T-helper 22 cell (primary cell): Measurements from ENCODE around the gene PTPRF.

Source experiments
- DNase-seq: peaks from one replicate; pipeline ENCODE4 v3.0.0-alpha.2; 2020; ENCODE audit warnings: low read depth

PTPRF gene

DNA sequence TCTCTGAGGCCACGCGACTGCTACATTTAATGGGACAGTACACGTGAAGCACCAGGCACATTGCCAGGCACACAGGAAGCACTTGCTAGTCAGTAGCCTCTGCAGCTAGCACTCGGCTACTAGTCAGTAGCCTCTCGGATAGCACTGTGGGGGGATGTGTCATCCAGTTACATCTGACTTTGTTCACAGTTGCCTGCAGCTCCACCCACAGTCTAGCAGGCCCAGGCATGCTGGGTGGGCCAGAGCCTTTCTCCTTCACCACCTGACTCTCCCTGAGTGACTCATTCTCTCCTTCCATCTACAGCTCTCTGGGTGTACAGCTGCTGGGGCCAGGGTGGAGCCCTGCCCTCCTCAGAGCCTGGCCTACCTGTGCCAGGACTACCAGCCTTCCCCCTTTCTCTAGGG is 51.5 kb downstream of the PTPRF start:
- no peak for DNase-seq

DNA sequence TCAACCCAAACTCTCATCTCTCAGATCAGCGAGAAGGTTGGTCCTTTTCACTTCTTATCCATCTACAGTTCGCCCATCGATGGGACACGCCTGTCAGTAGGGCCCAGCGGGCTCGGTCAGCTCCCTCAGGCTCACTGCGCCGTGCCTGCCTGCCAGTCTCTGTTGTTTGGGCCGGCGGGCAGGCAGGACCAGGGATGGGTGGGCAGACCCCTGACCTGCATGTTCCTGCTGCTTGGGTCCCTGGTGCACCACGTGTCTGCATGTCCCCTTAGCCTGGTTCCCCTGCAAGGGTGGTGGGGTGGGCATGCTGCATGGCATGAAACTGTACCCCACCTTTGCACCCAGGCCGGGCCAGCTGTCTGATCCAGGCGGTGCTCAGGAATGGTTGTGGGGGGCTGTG is 52.4 kb downstream of the PTPRF start:
- no peak for DNase-seq

DNA sequence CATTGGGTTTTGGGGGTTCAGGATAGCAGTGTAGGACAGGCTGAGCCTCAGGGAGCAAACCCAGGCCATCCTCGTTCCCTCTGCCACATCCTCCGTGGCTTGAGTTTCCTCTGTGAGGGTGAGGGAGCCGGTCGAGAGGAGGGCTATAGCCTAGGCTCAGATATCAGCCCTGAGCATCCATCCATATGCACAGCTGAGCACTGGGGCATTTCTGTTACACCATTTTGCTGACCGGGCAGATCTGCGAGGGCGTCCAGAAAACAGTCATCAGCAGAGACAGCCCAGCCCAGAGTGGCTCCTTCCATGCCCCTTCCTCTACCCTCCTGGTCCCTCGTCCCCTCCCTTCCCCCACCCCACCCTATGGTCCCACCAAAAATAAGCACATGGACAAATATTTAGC is 53.5 kb downstream of the PTPRF start:
- no peak for DNase-seq

DNA sequence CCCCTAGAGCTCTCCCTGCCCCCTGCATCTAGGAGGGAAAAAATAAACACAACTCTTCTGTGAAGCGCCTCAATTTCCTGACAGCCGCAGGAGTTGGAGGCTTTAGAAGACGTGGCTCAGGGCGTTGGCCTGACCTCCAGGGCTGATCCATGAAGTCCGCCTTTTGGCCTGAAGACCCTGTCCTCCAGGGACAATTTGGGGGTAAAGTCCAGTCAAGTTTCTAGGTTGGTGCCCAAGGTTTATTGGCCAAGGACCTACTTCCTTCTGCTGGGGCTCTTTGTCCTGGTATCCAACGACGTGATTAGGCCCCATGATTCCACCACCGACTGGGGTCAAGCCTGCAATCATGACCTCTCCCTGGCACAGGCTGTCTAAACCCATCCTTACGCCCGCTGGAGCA is 54.9 kb downstream of the PTPRF start:
- DNase-seq: no peak

DNA sequence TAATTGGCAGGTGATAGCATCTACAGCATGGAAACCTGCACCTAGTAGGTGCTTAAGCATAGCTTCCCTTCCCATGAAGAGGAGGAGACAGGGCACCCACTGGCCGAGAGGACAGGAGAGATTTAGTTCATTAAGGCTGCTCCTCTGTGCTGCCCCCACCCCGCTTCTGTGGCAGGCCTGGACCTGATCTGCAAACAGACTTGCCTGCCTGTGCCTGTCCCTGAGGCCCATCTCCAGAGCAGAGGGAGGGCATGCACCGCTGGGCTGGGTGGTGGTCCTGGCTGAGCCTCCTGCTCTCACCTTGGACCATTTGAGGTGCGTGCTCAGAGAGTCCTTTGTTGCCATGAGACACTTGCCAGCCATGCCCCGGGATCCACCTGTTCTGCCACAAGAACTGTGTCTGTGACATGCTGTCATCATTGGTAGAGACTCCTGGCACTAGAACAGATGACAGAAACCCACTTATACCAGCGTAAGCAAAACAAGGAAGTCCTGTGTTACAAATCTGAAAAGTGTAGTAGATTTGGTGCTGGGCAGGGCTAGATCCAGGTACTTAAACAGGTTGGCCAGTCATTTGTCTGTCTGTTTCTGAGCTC is 55.6 kb downstream of the PTPRF start:
- DNase-seq: no peak

DNA sequence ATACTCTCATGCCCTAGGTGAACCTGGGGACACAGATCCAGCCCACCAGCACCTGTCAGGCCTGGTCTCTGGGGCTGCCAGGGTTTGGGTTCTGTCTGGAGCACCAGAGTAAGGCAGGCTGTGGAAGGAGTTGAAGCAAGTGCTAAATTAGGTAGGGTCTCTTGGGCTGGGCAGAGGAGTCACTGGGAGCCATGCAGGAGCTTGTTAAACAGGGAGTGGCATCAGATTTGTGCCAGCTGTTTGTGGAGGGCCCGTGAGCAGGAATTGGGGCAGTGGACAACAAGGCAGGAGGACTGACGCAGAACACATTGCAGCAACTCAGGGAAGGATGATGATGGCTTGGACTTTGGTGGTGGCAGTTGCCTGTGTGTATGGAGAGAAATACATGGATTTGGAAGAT is 56.3 kb downstream of the PTPRF start:
- no peak for DNase-seq

DNA sequence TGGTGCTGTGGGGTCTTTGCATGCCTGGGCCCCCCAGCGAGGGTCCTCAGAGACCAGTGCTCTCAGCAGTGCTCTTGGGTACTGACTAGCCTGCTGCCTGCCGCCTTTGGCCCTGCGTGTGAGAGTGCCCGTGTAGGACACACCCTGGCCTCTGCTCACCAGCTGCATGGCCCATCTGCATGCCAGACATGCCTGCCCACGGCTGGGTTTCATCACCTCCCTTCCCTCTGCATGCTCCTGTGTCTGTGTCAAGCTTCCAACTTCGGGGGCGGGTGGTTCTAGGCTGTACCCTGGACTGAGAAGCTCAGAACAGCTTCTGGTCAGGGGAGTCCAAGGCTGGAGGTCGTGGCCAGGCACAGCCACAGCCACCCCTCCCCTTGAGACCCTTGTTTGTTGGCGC is 56.9 kb downstream of the PTPRF start:
- DNase-seq: no peak

DNA sequence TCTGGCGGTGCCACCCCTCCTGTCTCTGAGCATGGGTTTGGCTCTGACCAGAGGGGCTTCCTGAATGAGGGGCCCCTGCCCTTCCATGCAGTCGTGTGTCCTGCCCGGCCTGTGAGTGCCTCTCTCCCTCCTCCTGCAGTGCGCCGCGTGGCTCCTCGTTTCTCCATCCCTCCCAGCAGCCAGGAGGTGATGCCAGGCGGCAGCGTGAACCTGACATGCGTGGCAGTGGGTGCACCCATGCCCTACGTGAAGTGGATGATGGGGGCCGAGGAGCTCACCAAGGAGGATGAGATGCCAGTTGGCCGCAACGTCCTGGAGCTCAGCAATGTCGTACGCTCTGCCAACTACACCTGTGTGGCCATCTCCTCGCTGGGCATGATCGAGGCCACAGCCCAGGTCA is 57.9 kb downstream of the PTPRF start:
- no peak for DNase-seq

DNA sequence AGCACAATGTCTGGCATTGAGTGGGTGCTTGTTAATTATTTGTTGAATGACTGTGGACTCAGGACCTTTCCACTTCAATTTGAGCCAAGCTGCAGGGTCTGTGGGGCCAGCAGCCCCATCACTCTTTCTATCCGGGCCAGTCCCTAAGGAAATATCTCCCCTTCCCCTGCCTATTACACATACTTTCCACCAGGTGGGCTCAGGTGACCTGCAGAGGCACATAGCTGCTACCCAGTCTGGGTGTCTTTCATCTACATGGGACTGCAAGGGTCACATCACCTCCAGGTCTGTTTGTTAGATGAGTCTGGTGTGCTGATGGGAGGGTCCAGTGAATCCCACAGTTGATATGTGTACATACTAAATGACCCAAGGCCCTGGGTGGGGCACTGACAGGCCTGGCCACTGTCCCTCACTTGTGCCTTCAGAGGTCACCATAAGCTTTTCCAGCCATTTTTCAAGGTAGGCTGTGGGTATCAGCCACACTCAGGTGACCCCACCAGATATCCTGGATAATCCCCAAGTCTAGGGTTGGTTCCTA is 59.8 kb downstream of the PTPRF start:
- no peak for DNase-seq

DNA sequence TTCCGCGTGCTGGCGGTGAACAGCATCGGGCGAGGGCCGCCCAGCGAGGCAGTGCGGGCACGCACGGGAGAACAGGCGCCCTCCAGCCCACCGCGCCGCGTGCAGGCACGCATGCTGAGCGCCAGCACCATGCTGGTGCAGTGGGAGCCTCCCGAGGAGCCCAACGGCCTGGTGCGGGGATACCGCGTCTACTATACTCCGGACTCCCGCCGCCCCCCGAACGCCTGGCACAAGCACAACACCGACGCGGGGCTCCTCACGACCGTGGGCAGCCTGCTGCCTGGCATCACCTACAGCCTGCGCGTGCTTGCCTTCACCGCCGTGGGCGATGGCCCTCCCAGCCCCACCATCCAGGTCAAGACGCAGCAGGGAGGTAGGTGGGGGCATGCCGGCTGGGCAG is 60.5 kb downstream of the PTPRF start:
- DNase-seq: no peak

DNA sequence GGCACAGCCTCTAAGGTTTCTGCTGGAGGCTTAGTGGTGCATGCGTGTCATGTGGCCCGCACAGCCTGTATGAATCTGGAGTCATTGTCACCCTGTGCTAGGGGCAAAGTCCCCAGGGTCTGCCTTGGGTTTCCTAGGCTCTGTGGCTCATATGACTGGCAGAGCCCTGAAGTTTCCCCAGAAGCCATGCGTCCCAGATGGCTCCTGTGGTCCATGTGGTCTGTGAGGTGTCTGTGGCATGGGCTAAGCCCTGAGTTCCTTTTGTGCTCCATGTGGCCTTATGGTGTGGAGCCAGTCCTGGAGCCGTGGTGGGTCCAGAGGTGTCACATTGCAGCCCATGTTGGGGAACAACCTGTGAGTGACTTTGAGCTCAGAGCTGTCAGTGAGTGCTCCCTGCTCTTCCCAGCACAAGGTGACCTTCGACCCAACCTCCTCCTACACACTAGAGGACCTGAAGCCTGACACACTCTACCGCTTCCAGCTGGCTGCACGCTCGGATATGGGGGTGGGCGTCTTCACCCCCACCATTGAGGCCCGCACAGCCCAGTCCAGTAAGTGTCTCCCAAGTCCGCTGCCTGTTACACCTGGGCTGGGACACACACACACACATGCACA is 61.5 kb downstream of the PTPRF start:
- no peak for DNase-seq

DNA sequence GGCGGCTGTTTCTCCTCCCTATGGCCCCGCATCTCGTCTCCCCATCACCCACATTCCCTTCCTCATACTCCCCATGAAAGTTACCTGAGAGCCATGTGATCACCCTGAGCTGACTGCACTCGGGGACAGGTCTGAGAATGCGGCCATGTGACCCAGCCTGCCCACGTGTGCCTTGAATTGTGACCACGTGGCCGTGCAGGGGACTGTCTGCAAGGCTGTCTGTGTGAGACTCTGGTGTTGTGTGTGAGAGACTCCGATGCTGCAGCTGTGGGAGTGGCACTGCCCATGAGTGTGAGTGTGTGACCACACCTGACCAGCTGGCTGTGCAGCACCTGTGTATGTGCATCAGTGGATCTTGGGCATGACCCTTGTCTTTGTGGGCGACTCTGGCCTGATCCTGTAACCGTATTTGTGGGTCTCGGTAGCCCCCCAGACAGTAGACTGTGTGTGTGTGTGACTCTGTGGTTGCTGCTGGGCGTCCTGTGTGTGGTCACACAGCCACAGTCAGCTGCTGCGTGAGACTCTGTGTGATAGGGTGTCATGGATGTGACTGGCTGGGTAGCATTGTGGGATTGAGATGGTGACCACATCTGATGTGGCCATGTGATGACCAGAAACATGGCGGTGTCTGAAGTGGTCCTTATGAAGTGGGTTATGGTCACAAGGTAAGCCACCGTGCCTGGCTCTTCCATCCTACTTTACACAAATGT is 62.4 kb downstream of the PTPRF start:
- no peak for DNase-seq

DNA sequence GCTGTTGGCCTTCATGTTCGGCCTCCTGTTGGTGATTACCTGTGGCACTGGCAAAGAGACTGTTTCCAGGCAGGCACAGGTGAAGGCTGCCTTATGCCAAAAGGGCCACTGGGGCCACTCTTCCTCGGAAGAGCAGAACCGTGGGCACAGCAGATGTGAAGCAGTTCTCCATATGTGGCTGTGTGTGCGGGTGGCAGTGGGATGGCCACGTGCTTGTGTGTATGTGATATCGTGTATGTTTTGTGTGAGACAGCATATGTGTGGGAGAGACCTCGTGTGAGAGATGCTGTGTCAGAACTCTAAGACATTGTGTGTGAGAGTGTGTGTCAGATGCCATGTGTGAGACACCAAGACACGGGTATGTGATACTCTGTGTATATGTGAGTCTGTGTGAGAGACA is 65.9 kb downstream of the PTPRF start:
- no peak for DNase-seq

DNA sequence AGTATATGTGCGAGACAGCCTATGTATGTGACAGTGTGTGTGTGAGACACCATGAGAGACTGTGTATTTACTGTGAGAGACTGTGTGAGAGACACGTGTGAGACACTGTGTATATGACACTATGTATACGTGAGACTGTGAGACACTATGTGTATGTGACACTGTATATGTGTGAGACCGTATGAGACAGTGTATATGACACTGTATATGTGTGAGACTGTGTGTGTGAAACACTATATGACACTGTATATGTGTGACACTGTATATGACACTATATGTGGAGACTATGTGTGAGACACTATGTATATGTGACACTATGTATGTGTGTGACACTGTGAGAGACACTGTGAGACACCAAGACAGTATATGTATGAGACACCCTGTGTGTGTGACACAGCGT is 66.3 kb downstream of the PTPRF start:
- DNase-seq: no peak

DNA sequence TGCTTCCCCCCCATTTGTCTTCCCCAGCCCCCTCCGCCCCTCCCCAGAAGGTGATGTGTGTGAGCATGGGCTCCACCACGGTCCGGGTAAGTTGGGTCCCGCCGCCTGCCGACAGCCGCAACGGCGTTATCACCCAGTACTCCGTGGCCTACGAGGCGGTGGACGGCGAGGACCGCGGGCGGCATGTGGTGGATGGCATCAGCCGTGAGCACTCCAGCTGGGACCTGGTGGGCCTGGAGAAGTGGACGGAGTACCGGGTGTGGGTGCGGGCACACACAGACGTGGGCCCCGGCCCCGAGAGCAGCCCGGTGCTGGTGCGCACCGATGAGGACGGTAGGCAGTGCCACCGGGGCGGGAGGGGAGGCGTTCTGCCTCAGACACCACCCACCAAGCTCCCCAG is 67.0 kb downstream of the PTPRF start:
- DNase-seq: no peak

DNA sequence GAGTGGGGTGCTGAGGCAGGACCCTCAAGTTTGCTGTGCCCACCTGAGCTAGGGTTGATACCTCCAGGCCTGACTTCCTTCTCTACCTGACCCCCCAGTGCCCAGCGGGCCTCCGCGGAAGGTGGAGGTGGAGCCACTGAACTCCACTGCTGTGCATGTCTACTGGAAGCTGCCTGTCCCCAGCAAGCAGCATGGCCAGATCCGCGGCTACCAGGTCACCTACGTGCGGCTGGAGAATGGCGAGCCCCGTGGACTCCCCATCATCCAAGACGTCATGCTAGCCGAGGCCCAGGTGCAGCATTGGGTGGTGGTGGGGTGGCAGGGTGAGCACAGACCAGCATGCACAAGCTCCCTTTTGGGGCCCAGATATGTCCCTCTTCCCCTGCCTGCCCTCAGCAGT is 67.9 kb downstream of the PTPRF start:
- no peak for DNase-seq

DNA sequence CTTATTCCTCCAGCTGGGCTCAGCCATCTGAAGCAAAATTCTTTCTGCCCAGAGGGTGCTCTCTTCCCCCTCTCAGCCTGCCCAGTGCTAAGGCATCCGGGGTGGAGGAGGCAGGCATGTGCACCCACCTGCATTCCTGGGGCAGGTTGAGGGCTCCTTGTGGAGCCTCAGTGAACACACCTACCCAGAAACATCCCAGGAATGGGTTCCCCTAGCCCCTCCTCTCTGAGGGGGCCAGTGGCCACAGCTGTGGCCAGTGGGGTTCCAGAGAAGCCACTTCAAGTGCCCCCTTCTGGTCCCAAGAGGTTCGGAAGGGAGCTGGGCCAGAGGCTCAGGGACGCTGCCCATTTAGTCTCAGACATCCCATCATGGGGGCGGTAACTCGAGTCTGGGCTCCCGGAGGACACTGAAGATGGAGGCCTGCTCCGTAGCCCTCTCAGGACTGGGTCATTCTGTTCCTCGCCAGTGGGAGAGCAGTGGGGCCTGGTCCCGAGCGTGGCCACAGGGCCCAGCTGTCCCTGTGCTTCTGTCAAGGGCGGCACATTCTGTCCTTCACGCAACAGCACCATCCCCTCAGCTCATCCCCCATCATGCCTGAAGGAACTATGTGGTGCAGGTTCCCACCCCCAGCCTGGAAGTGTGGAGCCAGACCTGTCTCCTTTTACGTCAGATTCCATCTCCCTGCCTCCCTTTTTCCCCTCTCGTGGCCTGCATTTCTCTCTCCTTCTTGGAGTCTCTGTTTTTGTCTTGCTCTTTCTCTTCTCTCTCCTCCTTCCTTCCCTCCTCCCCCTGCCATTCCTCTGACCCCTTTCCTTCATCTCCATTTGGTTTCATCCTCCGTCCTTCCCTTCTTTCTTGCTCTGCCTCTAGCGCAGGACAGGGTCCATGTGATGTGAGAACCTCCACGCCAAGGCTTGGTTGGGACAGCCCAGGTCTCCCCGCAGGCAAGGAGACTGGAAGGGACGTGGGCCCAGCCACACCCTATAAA is 69.6 kb downstream of the PTPRF start:
- DNase-seq: no peak

DNA sequence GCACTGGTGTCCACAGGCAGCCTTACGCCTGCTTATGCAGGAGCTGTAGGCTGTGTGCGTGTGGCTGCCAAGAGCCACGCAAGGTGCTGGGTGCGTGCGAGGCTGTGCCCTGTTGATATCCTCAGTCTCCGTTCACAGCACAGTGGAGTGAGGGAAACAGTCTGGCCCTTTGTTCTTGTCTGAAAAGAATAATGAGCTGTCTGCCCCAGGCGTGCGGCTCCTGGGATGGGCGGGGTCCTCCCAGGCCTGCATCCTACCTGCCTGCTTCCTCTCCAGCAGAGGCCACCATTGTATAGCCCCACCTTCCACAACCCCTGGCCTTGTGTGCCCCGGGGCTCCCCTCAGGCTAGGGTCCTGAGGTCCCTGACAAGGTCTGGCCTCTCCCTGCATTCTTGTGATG is 72.3 kb downstream of the PTPRF start:
- no peak for DNase-seq

DNA sequence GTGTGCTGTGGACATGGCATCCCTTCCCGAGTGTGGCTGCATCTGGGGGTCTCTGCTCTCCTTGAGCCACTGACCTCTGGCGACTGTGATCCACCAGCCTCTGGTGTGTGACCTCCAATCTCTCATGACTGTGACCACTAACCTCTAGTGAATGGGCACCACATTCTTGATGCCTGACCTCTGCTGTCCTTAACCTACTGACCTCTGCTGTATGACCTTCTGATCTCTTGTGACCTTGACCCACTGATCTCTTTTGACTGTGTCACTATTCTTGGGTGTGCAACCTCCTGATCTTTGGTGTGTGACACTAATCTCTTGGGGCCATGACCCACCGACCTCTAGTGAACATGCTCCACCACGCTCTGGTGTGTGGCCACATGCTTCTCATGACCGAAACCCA is 73.5 kb downstream of the PTPRF start:
- no peak for DNase-seq

DNA sequence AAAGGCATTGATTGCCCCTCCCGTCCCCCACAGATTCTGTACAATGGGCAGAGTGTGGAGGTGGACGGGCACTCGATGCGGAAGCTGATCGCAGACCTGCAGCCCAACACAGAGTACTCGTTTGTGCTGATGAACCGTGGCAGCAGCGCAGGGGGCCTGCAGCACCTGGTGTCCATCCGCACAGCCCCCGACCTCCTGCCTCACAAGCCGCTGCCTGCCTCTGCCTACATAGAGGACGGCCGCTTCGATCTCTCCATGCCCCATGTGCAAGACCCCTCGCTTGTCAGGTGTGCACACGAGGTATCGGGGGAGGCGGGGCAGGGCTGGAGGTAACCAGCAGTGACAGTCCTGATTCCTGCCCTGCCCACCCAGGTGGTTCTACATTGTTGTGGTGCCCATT is 74.5 kb downstream of the PTPRF start:
- DNase-seq: no peak

DNA sequence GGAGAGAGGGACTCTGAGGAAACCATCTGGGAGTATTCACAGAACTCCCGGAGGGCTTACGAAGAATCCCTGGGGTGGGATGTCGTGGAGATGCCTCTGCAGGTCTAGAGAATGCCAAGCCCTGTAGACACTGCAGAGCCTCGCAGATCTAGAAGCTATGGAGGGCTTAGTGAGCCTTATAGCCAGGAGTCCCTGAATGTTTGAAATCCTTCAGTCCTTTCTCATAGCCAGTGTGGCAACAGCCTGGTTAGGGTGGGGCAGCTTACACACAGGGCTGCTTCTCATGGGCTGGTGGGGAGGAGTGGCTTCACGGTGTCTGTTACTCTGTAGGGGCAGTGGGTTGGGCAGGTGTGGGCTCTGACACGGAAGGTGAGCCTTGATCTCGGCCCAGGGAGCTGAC is 75.1 kb downstream of the PTPRF start:
- no peak for DNase-seq

DNA sequence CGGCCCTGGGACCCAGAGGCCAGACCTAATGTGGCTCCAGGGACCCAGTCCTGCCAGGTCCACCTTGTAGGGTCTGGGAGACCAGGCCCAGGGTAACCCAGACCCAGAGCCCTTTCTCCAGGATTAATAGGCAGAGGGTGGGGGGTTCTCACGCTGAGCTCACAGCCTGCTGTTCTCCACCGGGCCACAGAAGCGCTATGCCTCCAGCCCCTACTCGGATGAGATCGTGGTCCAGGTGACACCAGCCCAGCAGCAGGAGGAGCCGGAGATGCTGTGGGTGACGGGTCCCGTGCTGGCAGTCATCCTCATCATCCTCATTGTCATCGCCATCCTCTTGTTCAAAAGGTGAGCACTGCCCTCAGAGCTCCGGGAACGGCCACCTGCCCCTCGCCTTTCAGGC is 75.9 kb downstream of the PTPRF start:
- no peak for DNase-seq
